22Rv1 (cell line): ENCODE data around the gene UMODL1.
A peak's percentile ranks its signal among the peaks of the same experiment; 100 is the strongest.

Source experiments
- H3K27ac ChIP-seq: fragments of 450-650 bp; 2 replicates; pipeline ENCODE4 v1.5.1; 2017
- CTCF ChIP-seq: fragments of 450-650 bp; IDR thresholded peaks from 2 replicates; pipeline ENCODE4 v1.5.1; 2017; ENCODE audit warnings: mild to moderate bottlenecking
- ZFX ChIP-seq: fragments of 450-650 bp; IDR thresholded peaks from 2 replicates; pipeline ENCODE4 v1.6.1; 2017; ENCODE audit warnings: antibody characterized with exemption, borderline replicate concordance

The UMODL1 gene

GRCh38 chr21:42122398-42122797 lies 51.3 kb downstream of the UMODL1 start:
- no peak overlapping the region for H3K27ac ChIP-seq

GRCh38 chr21:42122808-42123207 lies 51.7 kb downstream of the UMODL1 start:
- no peak overlapping the region for H3K27ac ChIP-seq
- no peak for TF ChIP-seq CTCF
- TF ChIP-seq ZFX: no peak

More at GRCh38 chr21:42122398-42122797, 51.3 kb downstream of the UMODL1 start:
- TF ChIP-seq CTCF (no peak), ZFX (no peak)

- no peak overlapping the region for H3K27ac ChIP-seq
- TF ChIP-seq CTCF (no peak), ZFX (no peak)
Measured at GRCh38 chr21:42123219-42123908, 52.2 kb downstream of the UMODL1 start.

- no peak overlapping the region for H3K27ac ChIP-seq
- TF ChIP-seq CTCF (no peak), ZFX (no peak)
Measured at GRCh38 chr21:42124081-42124480, 53.0 kb downstream of the UMODL1 start.

GRCh38 chr21:42124826-42125570 lies 53.9 kb downstream of the UMODL1 start:
- TF ChIP-seq ZFX (no peak), CTCF (no peak)

GRCh38 chr21:42125571-42126544 lies 54.7 kb downstream of the UMODL1 start:
- TF ChIP-seq ZFX: no peak
- peak; percentile 44 for TF ChIP-seq CTCF
- H3K27ac ChIP-seq: no peak overlapping the region

More at GRCh38 chr21:42124826-42125570, 53.9 kb downstream of the UMODL1 start:
- no peak overlapping the region for H3K27ac ChIP-seq
